Fibroblast of villous mesenchyme (primary cell): ENCODE data around the gene SOX6. TPM values are rescaled to one million over a fixed set of nuclear protein-coding genes. Genes with fewer than 3 reads are reported as not detected.

Source experiments
- DNase-seq: peaks from one replicate; pipeline ENCODE4 v3.0.0-alpha.2; 2010; ENCODE audit warnings: low read depth
- H3K4me3 ChIP-seq: 2 replicates; pipeline ENCODE4 v1.5.1; 2011; ENCODE audit warnings: low read depth, mild to moderate bottlenecking, low read length
- total RNA-seq: library from RNA; depleted of rRNA; stranded (reverse); fragments of >200 nt; gene quantifications from 2 replicates; pipeline ENCODE4 v1.2.3, GENCODE V29; 2012
- TF ChIP-seq, protein P1 (sequence below): IDR thresholded peaks from 2 replicates; pipeline ENCODE4 v1.5.1; 2012; ENCODE audit warnings: low read depth, mild to moderate bottlenecking, low read length; ENCODE audit not compliant: insufficient read depth

SOX6 gene
- total RNA-seq, 1 donor, result 22.0 TPM

DNA sequence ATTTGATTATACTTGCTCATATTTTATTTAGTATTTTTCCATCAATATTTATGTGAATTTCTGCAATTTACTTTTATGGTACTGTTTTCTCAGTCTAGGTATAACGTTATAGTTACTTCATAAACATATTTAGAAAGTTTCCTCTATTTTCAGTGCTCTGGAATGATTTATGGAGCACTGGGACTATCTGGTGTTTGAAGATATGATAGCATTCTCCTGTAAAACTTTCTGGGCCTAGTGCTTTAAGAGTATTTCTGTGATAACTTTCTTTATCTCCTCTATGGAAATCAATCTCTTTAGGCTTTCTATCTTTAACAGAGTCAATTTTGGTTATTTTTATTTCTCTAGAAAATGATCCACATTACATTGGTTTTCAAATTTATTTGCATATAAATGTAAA, 85.1 kb downstream of the SOX6 start:
- DNase-seq, result no peak
- no peak overlapping the region for H3K4me3 ChIP-seq
- TF ChIP-seq, protein P1, sequence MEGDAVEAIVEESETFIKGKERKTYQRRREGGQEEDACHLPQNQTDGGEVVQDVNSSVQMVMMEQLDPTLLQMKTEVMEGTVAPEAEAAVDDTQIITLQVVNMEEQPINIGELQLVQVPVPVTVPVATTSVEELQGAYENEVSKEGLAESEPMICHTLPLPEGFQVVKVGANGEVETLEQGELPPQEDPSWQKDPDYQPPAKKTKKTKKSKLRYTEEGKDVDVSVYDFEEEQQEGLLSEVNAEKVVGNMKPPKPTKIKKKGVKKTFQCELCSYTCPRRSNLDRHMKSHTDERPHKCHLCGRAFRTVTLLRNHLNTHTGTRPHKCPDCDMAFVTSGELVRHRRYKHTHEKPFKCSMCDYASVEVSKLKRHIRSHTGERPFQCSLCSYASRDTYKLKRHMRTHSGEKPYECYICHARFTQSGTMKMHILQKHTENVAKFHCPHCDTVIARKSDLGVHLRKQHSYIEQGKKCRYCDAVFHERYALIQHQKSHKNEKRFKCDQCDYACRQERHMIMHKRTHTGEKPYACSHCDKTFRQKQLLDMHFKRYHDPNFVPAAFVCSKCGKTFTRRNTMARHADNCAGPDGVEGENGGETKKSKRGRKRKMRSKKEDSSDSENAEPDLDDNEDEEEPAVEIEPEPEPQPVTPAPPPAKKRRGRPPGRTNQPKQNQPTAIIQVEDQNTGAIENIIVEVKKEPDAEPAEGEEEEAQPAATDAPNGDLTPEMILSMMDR, result no peak

DNA sequence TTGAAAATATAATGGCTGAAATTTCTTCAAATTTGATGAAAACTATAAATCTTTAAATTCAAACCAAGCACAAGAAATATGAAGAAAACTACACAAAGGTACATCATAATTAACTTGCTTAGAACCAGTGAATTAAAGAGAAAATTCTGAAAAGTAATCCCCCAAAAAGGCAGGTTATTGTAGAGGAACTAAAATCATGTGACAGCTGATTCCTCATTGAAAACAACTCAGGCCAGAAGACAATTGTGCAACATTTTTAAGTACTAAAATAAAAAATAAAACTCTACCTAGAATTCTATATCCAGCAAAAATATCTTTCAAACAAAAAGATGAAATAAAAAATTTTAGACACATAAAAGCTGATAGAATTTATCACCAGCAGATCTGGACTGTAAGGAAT, 90.3 kb downstream of the SOX6 start:
- no peak for DNase-seq
- TF ChIP-seq, protein P1, result no peak
- H3K4me3 ChIP-seq, result no peak overlapping the region

DNA sequence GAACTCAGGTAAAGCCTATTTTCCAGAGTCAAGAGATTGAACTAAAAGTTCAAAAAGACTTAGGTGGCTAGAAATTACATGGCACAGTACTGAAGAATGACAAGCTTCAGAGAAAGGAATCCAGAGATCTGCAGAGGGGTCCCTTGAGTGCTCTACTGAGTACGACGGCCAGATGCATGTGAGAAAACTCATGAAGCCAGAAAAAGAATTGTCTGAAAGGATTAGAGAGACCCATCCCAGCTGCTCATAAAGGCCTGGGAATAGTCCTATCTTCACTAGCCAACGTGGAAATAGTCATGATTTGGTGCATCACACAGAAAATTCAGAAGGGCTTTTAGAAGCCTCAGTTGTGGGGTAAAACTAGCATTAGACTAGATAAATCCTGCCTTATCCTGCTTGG, 91.3 kb downstream of the SOX6 start:
- no peak overlapping the region for H3K4me3 ChIP-seq
- no peak for DNase-seq
- TF ChIP-seq, protein P1, result no peak

DNA sequence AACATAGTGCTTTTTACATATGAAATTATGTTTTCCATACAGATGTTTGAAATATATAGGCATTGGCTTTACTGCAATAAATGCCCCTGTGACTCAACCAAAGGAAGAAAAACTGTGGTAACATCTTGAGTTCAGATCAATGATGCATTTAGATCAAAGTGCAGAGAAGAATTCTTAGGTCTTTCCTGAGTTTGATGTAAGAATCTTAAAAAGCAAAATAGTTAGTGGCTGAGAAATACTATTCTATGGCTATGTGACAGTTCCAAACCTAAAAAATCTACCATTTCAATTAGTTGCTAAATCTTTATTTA, 93.7 kb downstream of the SOX6 start:
- no peak overlapping the region for H3K4me3 ChIP-seq
- TF ChIP-seq, protein P1, result no peak
- DNase-seq, result no peak

DNA sequence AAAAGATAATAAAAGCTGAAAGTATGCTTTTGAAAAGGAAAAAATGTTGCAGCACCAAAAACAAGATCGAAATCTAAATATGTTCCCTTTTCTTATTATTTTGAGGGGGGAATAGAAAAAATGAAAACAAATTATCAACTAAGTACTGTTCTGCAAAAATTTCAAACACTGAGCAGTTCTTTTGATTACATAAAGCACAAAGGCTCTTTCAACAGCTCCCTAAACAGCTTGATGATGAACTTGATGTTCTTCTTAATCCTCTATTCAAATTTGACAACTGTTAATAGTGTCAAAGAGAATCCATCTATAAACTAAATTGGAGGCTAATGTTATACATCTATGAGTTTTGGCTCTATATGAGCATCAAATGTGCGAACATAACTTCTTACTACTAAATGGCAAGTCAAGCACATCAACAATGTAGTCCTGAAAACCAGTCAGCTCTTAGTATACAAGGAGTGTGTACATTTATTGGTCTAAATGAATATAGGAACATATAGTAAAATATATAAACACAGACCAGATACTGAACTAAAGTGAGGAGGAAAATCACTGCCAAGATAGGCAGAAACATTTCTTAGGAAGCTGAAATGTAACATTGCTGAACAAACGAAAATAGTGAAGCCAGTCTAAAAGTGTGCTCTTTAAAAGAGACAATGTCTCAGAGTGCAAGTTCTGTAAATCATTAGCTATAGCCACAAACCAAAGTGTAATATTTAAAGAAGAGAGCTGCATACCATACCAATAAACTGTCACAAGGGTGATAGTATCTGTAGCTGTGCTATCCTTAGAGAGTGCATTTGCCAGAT, 94.3 kb downstream of the SOX6 start:
- TF ChIP-seq, protein P1, result no peak
- H3K4me3 ChIP-seq, result no peak overlapping the region
- DNase-seq, result no peak

DNA sequence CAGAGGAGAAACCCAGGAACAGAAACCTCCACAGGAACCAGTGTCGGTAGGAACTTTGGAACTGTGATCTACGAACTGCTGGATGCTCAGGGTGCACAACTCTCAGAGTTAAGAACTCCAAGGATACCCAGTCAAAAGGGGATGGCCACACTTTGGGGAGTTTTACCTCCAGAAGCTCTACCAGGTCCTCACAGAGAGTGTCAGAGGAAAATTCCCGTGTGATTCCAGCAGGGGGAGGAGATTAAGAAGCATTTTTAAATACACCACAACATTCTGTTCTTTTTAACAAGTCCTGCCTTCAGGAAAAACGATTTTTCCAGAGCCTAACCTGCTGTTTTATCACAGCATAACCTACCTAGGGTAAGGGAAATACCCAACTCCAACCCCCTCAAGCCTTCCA, 104.0 kb downstream of the SOX6 start:
- TF ChIP-seq, protein P1, result peak; percentile 33
- no peak overlapping the region for H3K4me3 ChIP-seq
- peak; percentile 12 for DNase-seq

DNA sequence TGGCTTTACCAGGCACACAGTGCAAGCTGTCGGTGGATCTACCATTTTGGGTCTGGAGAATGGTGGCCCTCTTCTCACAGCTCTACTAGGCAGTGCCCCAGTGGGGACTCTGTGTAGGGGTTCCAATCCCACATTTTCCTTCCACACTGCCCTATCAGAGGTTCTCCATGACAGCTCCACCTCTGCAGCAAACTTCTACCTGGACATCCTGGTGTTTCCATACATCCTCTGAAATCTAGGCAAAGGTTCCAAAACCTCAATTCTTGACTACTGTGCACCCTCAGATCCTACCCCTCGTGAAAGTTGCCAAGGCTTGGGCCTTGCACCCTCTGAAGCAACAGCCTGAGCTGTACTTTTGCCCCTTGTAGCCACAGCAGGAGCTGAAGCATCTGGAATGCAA, 108.1 kb downstream of the SOX6 start:
- no peak for DNase-seq
- no peak overlapping the region for H3K4me3 ChIP-seq
- TF ChIP-seq, protein P1, result no peak
